Measurements from ENCODE around the gene C1QL3. TPM values are rescaled to one million over a fixed set of nuclear protein-coding genes. Genes with fewer than 3 reads are reported as not detected.

Gene C1QL3
- total RNA-seq, 1 donor from 2014 or later, result 1.00 TPM

GRCh38 chr10:16529853-16530252 is 8.2 kb upstream of the C1QL3 start:
- H3K4me2 ChIP-seq (ENCODE audit: low read length), result no peak overlapping the region
- peaks cover 10% of the 10 kb centered on the region for H3K27me3 ChIP-seq (ENCODE audit: insufficient read depth, low read length)
- H3K36me3 Mint-ChIP-seq (ENCODE audit: low read depth, unreplicated experiment), result no peaks in the 10 kb centered on the region
- no peaks in the 10 kb centered on the region for H3K9me3 Mint-ChIP-seq (ENCODE audit: unreplicated experiment)
- no peak overlapping the region for H3K4me3 ChIP-seq (ENCODE audit: insufficient read depth, low read depth, low read length)
- H3K36me3 ChIP-seq (ENCODE audit: insufficient read depth, low read length), result no peaks in the 10 kb centered on the region
- H3K79me2 ChIP-seq (ENCODE audit: insufficient read depth, low read length), result no peaks in the 10 kb centered on the region
- FAIRE-seq (no peak), DNase-seq (ENCODE audit: low read depth) (no peak)
- H4K20me1 ChIP-seq (ENCODE audit: insufficient read depth, low read length), result no peaks in the 10 kb centered on the region
- no peak overlapping the region for H2AFZ ChIP-seq (ENCODE audit: low read depth, low read length)
- H3K9me3 ChIP-seq (ENCODE audit: insufficient read depth, low read depth, low read length), result no peaks in the 10 kb centered on the region
- no peaks in the 10 kb centered on the region for H3K4me1 ChIP-seq (ENCODE audit: insufficient read depth, low read length)
- no peak overlapping the region for H3K9ac ChIP-seq (ENCODE audit: low read length)
- no peaks in the 10 kb centered on the region for H3K27me3 Mint-ChIP-seq (ENCODE audit: low read depth, unreplicated experiment)
- no peak overlapping the region for H3K27ac Mint-ChIP-seq (ENCODE audit: unreplicated experiment)
- no peak overlapping the region for H3K4me3 Mint-ChIP-seq (ENCODE audit: unreplicated experiment)
- TF ChIP-seq CTCF (IDR thresholded peaks at IDR 0.05; ENCODE audit: insufficient read depth, low read depth, low read length) (no peak), EZH2 (IDR thresholded peaks at IDR 0.05; ENCODE audit: insufficient read depth, low read length) (no peak)
- no peaks in the 10 kb centered on the region for H3K4me1 Mint-ChIP-seq (ENCODE audit: low read depth, unreplicated experiment)
- H3K27ac ChIP-seq (ENCODE audit: low read depth, low read length), result no peak overlapping the region

GRCh38 chr10:16527452-16527851 is 5.8 kb upstream of the C1QL3 start:
- Histone ChIP-seq H3K4me1 (ENCODE audit: insufficient read depth, low read length) (no peaks in the 10 kb centered on the region), H3K27ac (ENCODE audit: low read depth, low read length) (no peak overlapping the region), H3K36me3 (ENCODE audit: insufficient read depth, low read length) (no peaks in the 10 kb centered on the region), H2AFZ (ENCODE audit: low read depth, low read length) (no peak overlapping the region), H3K4me2 (ENCODE audit: low read length) (no peak overlapping the region), H3K9me3 (ENCODE audit: insufficient read depth, low read depth, low read length) (no peaks in the 10 kb centered on the region), H3K4me3 (ENCODE audit: insufficient read depth, low read depth, low read length) (no peak overlapping the region), H4K20me1 (ENCODE audit: insufficient read depth, low read length) (no peaks in the 10 kb centered on the region), H3K27me3 (ENCODE audit: insufficient read depth, low read length) (peaks cover 28% of the 10 kb centered on the region), H3K9ac (ENCODE audit: low read length) (no peak overlapping the region), H3K79me2 (ENCODE audit: insufficient read depth, low read length) (no peaks in the 10 kb centered on the region)
- no peak for DNase-seq (ENCODE audit: low read depth)
- H3K27ac Mint-ChIP-seq (ENCODE audit: unreplicated experiment), result no peak overlapping the region
- no peaks in the 10 kb centered on the region for H3K4me1 Mint-ChIP-seq (ENCODE audit: low read depth, unreplicated experiment)
- FAIRE-seq, result no peak
- H3K4me3 Mint-ChIP-seq (ENCODE audit: unreplicated experiment), result no peak overlapping the region
- no peak for TF ChIP-seq CTCF (IDR thresholded peaks at IDR 0.05; ENCODE audit: insufficient read depth, low read depth, low read length)
- no peak for TF ChIP-seq EZH2 (IDR thresholded peaks at IDR 0.05; ENCODE audit: insufficient read depth, low read length)
- H3K27me3 Mint-ChIP-seq (ENCODE audit: low read depth, unreplicated experiment), result peaks cover 15% of the 10 kb centered on the region
- no peaks in the 10 kb centered on the region for H3K9me3 Mint-ChIP-seq (ENCODE audit: unreplicated experiment)
- H3K36me3 Mint-ChIP-seq (ENCODE audit: low read depth, unreplicated experiment), result no peaks in the 10 kb centered on the region

- no peak for TF ChIP-seq CTCF (IDR thresholded peaks at IDR 0.05; ENCODE audit: insufficient read depth, low read depth, low read length)
- TF ChIP-seq EZH2 (IDR thresholded peaks at IDR 0.05; ENCODE audit: insufficient read depth, low read length), result no peak
- DNase-seq (ENCODE audit: low read depth) (no peak), FAIRE-seq (no peak)
- H4K20me1 ChIP-seq (ENCODE audit: insufficient read depth, low read length), result peaks cover 4% of the 10 kb centered on the region
- Mint-ChIP-seq H3K4me1 (ENCODE audit: low read depth, unreplicated experiment) (no peaks in the 10 kb centered on the region), H3K36me3 (ENCODE audit: low read depth, unreplicated experiment) (no peaks in the 10 kb centered on the region), H3K27ac (ENCODE audit: unreplicated experiment) (no peak overlapping the region), H3K4me3 (ENCODE audit: unreplicated experiment) (no peak overlapping the region), H3K9me3 (ENCODE audit: unreplicated experiment) (no peaks in the 10 kb centered on the region), H3K27me3 (ENCODE audit: low read depth, unreplicated experiment) (peaks cover 42% of the 10 kb centered on the region)
- peak overlapping the region; percentile 54 for H2AFZ ChIP-seq (ENCODE audit: low read depth, low read length)
- H3K36me3 ChIP-seq (ENCODE audit: insufficient read depth, low read length), result no peaks in the 10 kb centered on the region
- H3K27me3 ChIP-seq (ENCODE audit: insufficient read depth, low read length), result peaks cover 54% of the 10 kb centered on the region
- peak overlapping the region; percentile 85 for H3K4me2 ChIP-seq (ENCODE audit: low read length)
- peaks cover 6% of the 10 kb centered on the region for H3K4me1 ChIP-seq (ENCODE audit: insufficient read depth, low read length)
- H3K9ac ChIP-seq (ENCODE audit: low read length), result no peak overlapping the region
- H3K27ac ChIP-seq (ENCODE audit: low read depth, low read length), result no peak overlapping the region
- H3K9me3 ChIP-seq (ENCODE audit: insufficient read depth, low read depth, low read length), result no peaks in the 10 kb centered on the region
- H3K4me3 ChIP-seq (ENCODE audit: insufficient read depth, low read depth, low read length), result peak overlapping the region; percentile 36
- no peaks in the 10 kb centered on the region for H3K79me2 ChIP-seq (ENCODE audit: insufficient read depth, low read length)
Observed at GRCh38 chr10:16520900-16521299, 779 bp downstream of the C1QL3 start.
